T-helper 2 cell treated with Interferon-gamma antibody and Interleukin-4, amounts not matched to agents 5 μg/mL and 100 μg/mL, for 36 hours (primary cell): Measurements from ENCODE around the gene PLPP7.

Source experiments
- DNase-seq: peaks from one replicate; pipeline ENCODE4 v3.0.0; 2021; ENCODE audit warnings: low spot score
- H3K27ac Mint-ChIP-seq: one replicate; pipeline ENCODE4 v1.8.0; 2021; ENCODE audit warnings: mild to moderate bottlenecking, mixed read lengths
- H3K27me3 Mint-ChIP-seq: one replicate; pipeline ENCODE4 v1.8.0; 2021; ENCODE audit warnings: low read depth, mixed read lengths
- H3K36me3 Mint-ChIP-seq: one replicate; pipeline ENCODE4 v1.8.0; 2021; ENCODE audit warnings: low read depth, mixed read lengths
- H3K4me1 Mint-ChIP-seq: one replicate; pipeline ENCODE4 v1.8.0; 2021; ENCODE audit warnings: low read depth, mixed read lengths
- H3K4me3 Mint-ChIP-seq: one replicate; pipeline ENCODE4 v1.8.0; 2022; ENCODE audit warnings: mild to moderate bottlenecking, moderate library complexity, mixed read lengths
- H3K9me3 Mint-ChIP-seq: one replicate; pipeline ENCODE4 v1.8.0; 2021; ENCODE audit warnings: mixed read lengths

PLPP7 gene

DNA sequence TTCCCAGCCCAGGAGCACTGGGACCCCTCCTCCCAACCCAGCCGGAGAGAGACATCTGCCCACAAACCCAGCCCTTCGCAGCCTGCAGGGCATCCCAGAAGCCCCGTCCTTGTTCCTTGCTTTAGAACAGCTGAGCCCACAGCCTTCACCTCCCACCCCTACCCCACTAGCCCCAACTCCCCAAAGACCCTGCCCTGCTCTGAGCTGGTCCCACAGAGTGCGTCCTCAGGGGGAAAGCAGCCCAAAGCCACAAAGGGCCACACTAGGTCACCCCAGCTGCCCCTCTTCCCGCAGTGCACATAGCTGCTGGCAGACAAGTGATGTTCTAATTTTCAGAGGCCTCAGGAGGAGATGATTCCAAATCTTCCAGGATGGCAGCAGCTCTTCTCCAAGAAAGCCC is 8.8 kb downstream of the PLPP7 start:
- Mint-ChIP-seq H3K4me3 (no peak overlapping the region), H3K4me1 (no peaks in the 10 kb centered on the region), H3K9me3 (no peaks in the 10 kb centered on the region), H3K27ac (no peak overlapping the region), H3K27me3 (peaks cover 5% of the 10 kb centered on the region), H3K36me3 (no peaks in the 10 kb centered on the region)
- DNase-seq = no peak

DNA sequence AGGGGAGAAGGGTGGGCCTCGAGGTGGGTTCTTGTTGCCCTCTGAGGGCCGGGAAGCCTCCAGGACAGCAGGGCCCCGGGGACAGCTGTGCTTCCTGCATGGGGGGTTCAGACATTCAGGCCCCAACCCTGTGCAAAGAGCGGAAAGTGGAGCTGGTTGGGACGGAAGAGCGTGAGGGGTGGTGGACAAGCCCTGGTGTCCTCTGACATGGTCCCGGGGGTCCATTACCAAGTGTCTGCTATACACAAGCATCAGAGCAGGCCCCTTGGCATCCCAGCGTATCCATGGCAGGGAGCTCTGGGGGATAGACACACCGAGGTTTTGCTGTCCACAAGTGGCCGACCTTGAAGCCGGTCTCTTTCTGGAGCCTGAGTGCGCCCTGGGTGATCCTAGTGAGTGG is 9.3 kb downstream of the PLPP7 start:
- Mint-ChIP-seq H3K9me3 (no peaks in the 10 kb centered on the region), H3K27me3 (peaks cover 5% of the 10 kb centered on the region), H3K4me3 (no peak overlapping the region), H3K4me1 (no peaks in the 10 kb centered on the region), H3K36me3 (no peaks in the 10 kb centered on the region), H3K27ac (no peak overlapping the region)
- no peak for DNase-seq

DNA sequence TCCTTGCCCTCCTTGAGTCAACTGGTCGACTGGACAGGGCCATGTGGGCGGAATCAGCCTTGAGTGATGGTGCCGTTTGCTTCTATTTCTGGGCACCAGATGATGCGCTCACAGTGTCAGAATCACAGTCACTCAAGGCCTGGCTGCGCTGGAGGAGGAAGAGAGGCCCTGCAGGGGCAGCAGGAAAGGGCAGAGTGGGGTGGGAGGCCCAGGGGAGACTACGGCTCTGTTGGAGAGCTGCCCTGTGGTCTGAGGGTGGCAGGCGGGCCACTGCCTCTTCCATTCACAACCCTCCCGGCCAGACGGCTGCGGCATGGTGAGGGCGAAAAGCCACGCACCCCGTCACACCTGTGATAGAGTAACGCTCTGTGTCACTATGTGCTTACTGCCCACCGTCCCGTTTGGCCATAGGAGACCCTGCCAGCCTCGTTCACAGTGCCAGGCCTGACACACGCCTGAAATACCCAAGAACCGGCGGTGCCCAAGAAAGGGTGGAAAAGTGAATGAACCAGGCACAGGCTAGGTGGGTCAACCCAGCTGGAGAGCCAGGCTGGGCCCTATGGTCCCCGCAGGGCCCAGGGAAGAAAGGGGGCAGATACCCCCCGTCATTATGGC is 9.9 kb downstream of the PLPP7 start:
- Mint-ChIP-seq H3K36me3 (no peaks in the 10 kb centered on the region), H3K9me3 (no peaks in the 10 kb centered on the region), H3K27ac (no peak overlapping the region), H3K4me1 (no peaks in the 10 kb centered on the region), H3K4me3 (no peak overlapping the region), H3K27me3 (peaks cover 5% of the 10 kb centered on the region)
- DNase-seq = no peak

DNA sequence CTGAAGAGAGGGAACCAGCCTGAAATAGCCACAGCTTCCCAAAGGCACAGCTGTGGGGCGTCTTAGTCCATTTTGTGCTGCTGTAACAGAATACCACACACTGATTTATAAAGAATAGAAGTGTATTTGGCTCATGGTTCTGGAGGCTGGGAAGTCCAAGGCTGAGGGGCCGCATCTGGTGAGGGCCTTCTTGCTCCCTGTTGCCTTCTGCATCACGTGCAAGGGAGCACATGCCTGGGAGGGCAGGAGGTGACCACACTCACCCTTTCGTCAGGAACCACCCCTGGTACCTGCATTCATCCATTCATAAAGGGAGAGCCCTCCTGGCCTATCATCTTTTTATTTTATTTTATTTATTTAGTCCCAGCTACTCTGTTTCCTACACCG is 10.4 kb downstream of the PLPP7 start:
- H3K27ac Mint-ChIP-seq = no peak overlapping the region
- peaks cover 5% of the 10 kb centered on the region for H3K27me3 Mint-ChIP-seq
- no peaks in the 10 kb centered on the region for H3K9me3 Mint-ChIP-seq
- H3K36me3 Mint-ChIP-seq = no peaks in the 10 kb centered on the region
- H3K4me3 Mint-ChIP-seq = no peak overlapping the region
- DNase-seq = no peak
- H3K4me1 Mint-ChIP-seq = no peaks in the 10 kb centered on the region

DNA sequence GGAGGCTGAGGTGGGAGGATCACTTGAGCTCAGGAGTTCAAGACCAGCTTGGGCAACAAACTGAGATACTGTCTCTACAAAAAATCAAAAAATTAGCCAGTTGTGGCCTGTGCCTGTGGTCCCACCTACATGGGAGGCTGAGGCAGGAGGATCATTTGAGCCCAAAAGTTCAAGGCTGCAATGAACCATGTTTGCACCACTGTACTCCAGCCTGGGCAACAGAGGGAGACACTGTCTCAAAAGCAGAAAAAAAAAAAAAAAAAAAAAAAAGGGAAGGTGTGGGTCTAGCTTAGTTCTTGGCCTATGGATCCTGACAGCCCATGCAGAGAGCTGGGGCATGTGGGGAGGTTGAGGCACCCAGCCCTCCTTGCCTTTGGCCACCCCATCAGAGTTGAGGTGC is 10.9 kb downstream of the PLPP7 start:
- no peaks in the 10 kb centered on the region for H3K9me3 Mint-ChIP-seq
- no peaks in the 10 kb centered on the region for H3K36me3 Mint-ChIP-seq
- DNase-seq = no peak
- peaks cover 5% of the 10 kb centered on the region for H3K27me3 Mint-ChIP-seq
- H3K4me1 Mint-ChIP-seq = no peaks in the 10 kb centered on the region
- no peak overlapping the region for H3K4me3 Mint-ChIP-seq
- H3K27ac Mint-ChIP-seq = no peak overlapping the region

DNA sequence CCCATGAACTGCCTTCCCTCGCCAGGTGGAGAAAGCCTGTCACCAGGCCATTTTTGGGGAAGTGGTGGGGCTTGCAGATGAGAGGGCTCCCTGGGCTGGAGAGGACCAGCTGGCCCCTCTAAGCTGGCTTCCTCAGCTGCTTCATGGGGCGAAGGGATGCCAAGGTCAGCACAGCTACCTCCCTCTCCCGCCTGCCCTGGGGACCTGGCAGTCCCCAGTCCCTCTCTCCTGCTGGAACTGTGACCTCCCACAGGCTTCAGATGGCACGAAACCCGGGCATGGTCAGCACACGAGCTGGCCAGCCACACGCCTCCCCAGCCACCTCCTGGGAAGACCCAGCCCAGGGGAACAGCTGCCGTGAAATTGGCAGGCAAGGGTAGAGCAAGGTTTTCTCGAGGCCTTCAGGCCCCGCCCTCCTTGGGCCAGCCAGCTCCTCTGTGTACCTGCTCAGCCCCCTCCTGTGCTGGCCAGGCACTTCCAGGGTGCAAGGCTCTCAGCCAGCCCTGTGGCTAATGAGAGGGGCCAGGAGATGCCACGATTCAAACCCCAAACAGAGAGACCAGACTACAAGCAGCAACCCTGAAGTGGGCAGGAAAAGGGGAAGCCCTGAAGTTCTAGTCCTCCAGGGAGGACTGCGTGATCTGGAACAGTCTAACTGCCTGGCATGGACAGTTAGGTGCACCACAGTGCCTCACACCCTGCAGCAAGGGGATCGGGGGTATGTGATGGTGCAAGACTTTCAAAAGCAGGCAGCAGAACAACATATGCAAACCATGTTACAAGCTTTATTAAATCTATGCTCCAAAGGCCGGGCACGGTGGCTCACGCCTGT is 12.9 kb downstream of the PLPP7 start:
- no peaks in the 10 kb centered on the region for H3K27me3 Mint-ChIP-seq
- H3K36me3 Mint-ChIP-seq = no peaks in the 10 kb centered on the region
- no peaks in the 10 kb centered on the region for H3K4me1 Mint-ChIP-seq
- H3K27ac Mint-ChIP-seq = no peak overlapping the region
- no peak overlapping the region for H3K4me3 Mint-ChIP-seq
- no peaks in the 10 kb centered on the region for H3K9me3 Mint-ChIP-seq
- DNase-seq = no peak

DNA sequence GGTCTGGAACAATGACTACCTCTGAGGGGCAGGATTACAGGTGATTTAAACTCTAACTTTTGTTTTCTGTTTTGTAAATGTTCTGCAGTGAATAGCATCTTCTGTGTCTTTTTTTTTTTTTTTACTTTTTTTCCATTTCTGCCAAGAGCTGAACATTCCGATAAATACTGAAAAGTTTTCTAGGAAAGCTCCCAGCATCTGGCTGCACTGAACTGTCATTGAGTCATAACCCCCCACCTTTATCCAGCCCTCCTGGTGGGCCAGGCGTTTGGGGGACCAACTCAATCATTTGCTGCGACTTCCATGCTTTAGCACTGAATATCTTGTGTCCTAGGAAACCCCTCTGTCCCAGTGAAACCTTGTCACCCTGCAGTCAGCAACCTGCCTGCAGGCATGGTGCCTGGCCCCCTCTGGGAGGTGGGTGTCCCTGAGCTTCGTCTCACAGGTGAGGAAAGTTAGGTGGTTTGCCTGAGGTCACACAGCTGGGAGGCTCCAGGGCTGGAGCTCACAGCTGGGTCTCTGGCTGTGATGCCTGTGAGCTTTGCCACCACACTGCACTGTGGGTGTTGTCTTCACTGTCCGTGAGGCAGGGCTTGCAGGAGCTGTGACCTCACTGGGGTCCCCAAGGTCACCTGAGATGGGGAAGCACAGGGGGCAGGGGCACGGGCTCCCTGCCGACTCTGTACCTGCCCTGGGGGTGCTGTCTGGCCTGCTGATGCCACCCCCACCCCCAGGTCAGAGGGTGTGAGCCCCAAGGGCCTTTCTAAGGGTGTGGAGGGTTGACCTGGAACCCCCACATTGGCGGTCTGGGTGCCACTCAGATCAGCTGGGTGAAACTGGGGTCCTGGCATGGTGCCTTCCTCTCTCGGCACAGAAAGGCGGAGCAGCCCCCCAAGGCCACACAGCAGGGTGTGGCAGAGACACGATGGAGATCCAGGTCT is 14.1 kb downstream of the PLPP7 start:
- Mint-ChIP-seq H3K36me3 (no peaks in the 10 kb centered on the region), H3K4me1 (no peaks in the 10 kb centered on the region), H3K27me3 (no peaks in the 10 kb centered on the region), H3K9me3 (no peaks in the 10 kb centered on the region), H3K4me3 (no peak overlapping the region), H3K27ac (no peak overlapping the region)
- no peak for DNase-seq

DNA sequence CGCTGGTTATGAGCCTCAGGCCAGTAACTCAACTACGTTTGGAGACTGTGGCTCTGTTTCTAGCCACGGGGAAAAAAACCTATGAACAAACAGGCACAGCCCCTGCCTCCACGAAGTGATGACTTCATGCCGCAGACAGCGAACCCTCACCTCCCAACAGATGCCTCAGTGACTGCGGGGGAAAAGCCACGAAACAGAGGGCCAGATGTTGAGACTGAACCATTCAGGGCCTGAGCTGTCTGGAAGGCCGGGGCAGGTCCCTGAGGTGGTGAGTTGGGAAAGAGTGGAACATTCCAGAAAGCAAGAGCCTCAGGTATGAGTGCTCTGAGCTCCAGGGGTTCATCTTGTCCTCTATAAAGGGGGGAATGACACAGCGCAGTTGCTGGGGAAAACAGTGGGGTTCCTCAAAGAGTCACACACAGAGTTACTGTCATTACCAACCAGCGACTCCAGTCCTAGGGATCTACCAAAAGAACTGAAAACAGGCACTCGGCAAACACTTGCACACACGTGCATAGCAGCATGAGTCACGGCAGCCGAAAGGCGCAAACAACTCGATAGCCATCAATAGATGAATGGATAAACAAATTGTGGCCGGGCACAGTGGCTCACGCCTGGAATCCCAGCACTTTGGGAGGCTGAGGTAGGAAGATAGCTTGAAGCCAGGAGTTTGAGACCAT is 15.3 kb downstream of the PLPP7 start:
- H3K9me3 Mint-ChIP-seq = no peaks in the 10 kb centered on the region
- no peaks in the 10 kb centered on the region for H3K4me1 Mint-ChIP-seq
- H3K4me3 Mint-ChIP-seq = no peak overlapping the region
- no peak overlapping the region for H3K27ac Mint-ChIP-seq
- H3K36me3 Mint-ChIP-seq = no peaks in the 10 kb centered on the region
- no peak for DNase-seq
- H3K27me3 Mint-ChIP-seq = no peaks in the 10 kb centered on the region

DNA sequence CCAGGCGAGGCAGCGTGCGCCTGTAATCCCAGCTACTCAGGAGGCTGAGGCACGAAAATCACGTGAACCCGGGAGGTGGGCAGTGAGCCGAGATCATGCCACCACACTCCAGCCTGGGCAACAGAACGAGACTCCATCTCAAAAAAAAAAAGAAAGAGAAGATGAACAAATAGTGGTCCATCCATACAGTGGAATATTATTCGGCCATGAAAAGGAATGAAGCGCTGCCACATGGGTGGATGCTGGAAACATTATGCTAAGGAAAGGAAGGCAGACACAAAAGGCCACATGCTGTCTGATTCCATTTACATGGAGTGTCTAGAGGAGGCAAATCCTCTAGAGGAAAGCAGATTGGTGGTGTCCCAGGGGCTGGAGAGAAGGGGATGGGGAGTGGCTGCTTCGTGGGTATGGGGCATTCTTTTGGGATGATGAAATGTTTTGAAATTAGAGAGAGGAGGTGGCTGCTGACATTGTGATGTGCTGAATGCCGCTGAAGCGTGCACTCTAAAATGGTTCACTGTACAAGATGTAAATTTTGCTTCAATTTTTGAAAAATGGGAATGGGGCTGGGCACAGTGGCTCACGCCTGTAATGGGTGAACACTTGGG is 17.0 kb downstream of the PLPP7 start:
- no peak for DNase-seq
- H3K4me1 Mint-ChIP-seq = peaks cover 10% of the 10 kb centered on the region
- no peaks in the 10 kb centered on the region for H3K27me3 Mint-ChIP-seq
- no peaks in the 10 kb centered on the region for H3K9me3 Mint-ChIP-seq
- no peak overlapping the region for H3K27ac Mint-ChIP-seq
- no peak overlapping the region for H3K4me3 Mint-ChIP-seq
- H3K36me3 Mint-ChIP-seq = no peaks in the 10 kb centered on the region

DNA sequence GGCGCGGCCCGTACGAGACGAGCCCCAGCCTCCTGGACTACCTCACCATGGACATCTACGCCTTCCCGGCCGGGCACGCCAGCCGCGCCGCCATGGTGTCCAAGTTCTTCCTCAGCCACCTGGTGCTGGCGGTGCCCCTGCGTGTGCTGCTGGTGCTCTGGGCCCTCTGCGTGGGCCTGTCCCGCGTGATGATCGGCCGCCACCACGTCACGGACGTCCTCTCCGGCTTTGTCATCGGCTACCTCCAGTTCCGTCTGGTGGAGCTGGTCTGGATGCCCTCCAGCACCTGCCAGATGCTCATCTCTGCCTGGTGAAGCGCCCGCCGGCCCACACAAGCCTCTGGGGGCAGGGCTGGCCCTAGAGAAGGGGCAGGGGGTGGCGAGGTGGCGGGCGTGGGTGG is 18.5 kb downstream of the PLPP7 start:
- H3K36me3 Mint-ChIP-seq = no peaks in the 10 kb centered on the region
- DNase-seq = no peak
- H3K4me3 Mint-ChIP-seq = no peak overlapping the region
- no peak overlapping the region for H3K27ac Mint-ChIP-seq
- H3K27me3 Mint-ChIP-seq = no peaks in the 10 kb centered on the region
- no peaks in the 10 kb centered on the region for H3K9me3 Mint-ChIP-seq
- peaks cover 11% of the 10 kb centered on the region for H3K4me1 Mint-ChIP-seq

DNA sequence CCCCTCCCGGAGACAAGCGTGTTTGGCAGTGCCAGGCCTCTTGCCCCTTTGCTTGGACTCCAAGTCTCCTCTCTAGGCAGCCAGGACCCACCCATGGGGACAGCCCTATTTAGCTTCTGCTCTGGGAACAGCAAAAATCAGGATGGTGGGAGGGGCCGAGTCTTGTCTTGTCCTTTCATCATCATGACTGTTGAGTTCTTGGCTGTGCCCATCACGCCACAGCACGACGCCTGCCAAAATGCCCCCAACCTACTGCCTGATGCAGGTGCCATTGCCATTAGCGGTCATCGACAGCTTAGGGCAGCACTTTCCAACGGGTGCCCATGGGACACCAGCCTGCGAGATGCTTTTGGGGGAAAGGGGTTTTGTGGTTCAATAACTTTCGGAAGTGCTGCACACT is 18.9 kb downstream of the PLPP7 start:
- no peaks in the 10 kb centered on the region for H3K36me3 Mint-ChIP-seq
- no peak for DNase-seq
- no peaks in the 10 kb centered on the region for H3K27me3 Mint-ChIP-seq
- H3K4me3 Mint-ChIP-seq = no peak overlapping the region
- no peak overlapping the region for H3K27ac Mint-ChIP-seq
- peaks cover 11% of the 10 kb centered on the region for H3K4me1 Mint-ChIP-seq
- no peaks in the 10 kb centered on the region for H3K9me3 Mint-ChIP-seq

DNA sequence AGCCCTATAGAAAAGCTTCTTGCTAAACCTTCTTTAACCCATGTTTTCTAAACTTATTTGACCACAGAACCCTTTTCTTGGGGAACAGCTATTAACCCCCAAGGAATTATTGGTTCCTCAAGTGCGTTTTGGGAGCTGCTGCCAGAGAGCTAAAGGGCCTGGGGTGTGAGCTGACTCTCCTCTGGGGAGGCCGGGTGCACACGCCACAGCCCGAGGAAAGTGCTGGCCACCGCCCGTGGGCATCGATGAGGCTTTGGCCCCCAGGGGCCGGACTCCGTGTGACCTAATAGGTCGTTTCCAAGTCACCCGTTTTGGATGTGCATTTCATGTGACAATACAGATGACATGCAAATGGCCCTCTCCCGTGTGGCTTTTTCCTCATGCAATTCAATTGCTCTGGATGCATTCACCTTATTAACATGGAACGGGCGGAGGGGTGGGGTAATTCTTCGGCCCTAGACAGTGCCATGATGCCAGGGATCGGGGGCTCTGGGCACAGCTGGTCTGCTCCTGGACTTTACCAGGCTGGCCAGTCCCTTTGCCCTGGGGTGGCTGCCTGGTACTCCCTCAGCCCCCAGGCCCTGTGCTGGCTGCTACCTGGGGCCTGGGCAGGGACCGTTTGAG is 19.5 kb downstream of the PLPP7 start:
- Mint-ChIP-seq H3K9me3 (no peaks in the 10 kb centered on the region), H3K4me1 (peaks cover 11% of the 10 kb centered on the region), H3K36me3 (no peaks in the 10 kb centered on the region), H3K27ac (no peak overlapping the region), H3K4me3 (no peak overlapping the region), H3K27me3 (no peaks in the 10 kb centered on the region)
- no peak for DNase-seq
